Right hindlimb (tissue), 1 donor: Measurements from ENCODE around the gene KLRC4.
"Not testable (repeated sequence)": the region's sequence is repeated elsewhere in the genome, so short reads cannot be mapped to it uniquely, and the experiment has no call there.

ENCODE experiments used
- DNase-seq: peaks from one replicate; pipeline ENCODE4 v3.0.0-alpha.2; 2018

Gene KLRC4

DNA sequence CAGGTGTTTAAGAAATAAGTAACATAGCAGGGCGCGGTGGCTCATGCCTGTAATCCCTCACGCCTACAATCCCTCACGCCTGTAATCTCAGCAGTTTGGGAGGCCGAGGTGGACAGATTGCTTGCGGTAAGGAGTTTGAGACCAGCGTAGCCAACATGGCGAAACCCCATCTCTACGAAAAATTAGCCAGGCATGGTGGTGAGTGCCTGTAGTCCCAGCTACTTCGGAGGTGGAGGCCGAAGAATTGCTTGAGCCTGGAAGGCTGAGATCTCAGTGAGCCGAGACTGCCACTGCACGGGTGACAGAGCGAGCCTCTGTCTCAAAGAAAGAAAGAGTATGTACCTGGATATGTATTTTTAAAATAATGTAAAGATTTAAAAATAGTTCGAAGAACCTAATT, 13.4 kb downstream of the KLRC4 start:
- DNase-seq, result not testable (repeated sequence)

DNA sequence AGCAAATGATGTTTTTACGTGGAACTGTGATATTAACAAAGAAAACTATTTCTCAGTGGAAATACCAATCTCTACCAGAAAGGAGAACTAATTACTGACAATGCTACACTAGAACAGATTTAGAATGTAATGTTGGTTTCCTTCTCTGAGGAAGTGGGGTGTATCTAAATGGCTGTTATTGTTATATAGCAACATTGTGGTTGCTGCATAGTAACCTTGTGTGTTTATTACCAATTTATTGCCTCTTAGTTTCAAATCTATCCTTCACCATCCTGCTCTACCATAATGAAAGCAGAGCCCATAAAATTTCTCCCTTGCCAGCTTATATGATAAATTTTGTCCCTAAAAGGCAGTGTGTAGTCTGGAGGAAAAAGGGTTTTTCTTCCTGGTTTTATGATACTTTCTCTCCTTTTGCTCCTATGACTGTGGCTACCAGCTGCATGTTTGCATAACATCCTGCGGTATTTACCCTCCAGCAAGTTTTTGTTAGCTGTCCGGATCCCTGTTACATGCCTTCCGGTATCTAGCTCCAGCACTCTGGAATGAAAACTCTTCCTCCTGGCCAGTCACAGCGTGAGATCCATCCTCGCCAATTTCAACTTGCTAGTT, 14.1 kb downstream of the KLRC4 start:
- DNase-seq, result no peak

DNA sequence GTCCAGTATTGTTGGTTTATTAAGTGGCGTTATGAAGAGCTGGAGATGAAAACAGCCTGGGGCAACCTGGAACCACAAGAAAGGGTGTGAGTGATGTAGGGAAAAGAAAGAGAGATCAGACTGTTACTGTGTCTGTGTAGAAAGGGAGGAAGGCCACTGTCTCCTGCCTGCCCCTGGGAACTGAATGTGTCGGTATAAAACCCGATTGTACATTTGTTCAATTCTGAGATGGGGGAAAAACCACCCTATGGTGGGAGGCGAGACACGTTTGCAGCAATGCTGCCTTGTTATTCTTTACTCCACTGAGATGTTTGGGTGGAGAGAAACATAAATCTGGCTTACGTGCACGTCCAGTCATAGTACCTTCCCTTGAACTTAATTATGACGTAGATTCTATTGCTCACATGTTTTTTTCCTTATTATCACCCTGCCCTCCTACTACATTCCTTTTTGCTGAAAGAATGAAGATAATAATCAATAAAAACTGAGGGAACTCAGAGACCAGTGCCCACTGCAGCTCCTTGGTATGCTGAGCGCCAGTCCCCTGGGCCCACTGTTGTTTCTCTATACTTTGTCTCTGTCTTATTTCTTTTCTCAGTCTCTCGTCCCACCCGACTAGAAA, 14.9 kb downstream of the KLRC4 start:
- not testable (repeated sequence) for DNase-seq

DNA sequence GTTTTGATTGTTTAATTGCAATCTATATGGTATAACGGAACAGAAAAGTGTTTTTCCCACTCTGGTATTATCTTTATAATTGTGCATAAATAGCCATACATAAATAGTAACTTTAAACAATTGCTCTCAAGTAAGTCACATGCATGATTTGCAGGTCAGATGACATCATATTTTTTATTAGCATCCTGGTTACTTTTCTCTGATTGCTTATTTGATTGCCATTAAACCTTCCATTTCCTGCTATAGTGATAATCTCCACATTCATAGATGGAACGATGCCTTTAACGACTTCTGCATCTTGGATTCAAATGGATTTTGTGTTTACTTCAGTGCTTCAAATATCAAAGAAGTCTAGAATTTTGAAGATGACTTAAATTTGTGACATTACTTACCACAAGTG, 16.3 kb downstream of the KLRC4 start:
- no peak for DNase-seq

DNA sequence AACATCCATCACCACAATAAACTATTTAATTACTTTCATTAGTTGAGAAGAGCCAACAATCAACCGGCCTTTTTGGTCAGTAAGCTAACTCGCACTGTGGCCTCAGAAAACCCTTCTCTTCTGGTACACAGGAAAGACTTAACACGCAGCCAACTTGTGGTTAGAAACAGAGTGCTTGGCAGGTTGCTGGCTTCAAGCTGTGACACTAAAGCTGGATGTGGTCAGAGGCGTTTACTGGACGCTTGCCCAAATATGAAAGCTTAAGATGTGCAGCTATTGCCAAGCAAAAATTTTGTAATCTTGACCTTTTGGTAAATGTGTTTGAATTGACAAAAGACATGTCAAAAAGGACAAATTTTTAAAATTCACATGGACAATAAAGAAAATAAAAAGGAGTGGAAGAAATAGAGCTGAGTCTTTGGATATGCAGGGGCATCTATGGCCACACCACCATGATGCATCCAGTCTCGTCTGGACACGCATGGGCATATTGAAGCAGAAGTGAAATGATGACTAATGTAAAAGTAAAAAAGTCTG, 17.1 kb downstream of the KLRC4 start:
- DNase-seq, result no peak

DNA sequence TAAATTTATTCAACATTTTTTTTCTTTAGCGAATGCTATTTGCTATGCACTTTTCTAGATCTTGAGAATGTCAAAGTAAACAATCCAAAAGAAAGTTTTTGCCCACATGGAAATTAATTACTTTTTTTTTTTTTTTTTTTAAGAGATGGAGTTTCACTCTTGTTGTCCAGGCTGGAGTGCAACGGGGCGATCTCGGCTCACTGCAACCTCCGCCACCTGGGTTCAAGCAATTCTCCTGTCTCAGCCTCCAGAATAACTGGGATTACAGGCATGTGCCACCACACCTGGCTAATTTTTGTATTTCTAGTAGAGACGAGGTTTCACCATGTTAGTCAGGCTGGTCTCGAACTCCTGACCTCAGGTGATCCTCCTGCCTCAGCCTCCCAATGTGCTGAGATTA, 18.6 kb downstream of the KLRC4 start:
- DNase-seq, result not testable (repeated sequence)

DNA sequence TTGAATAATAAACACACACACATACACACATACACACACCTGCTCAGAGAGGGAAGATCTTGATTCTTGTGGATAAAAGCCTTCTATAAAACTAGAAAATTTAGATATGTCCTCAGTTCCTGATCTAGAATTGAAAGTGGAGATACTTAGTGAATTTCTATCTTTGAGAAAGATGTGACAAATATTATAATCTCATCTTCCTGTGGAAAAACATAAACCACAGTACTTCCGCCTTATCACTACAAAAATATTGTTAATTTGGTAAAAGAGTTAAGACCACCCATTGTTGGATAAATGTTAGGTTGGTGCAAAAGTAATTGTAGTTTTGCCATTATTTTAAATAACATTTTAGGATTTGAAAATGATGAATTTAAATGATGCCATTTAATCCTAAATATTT, 19.7 kb downstream of the KLRC4 start, which contains the start of gene KLRK1:
Gene KLRK1 (minus strand): TSS at position 138 of the 400 bp plus-strand sequence. CDS start 1,231 bp downstream, outside the sequence.
- DNase-seq, result no peak

DNA sequence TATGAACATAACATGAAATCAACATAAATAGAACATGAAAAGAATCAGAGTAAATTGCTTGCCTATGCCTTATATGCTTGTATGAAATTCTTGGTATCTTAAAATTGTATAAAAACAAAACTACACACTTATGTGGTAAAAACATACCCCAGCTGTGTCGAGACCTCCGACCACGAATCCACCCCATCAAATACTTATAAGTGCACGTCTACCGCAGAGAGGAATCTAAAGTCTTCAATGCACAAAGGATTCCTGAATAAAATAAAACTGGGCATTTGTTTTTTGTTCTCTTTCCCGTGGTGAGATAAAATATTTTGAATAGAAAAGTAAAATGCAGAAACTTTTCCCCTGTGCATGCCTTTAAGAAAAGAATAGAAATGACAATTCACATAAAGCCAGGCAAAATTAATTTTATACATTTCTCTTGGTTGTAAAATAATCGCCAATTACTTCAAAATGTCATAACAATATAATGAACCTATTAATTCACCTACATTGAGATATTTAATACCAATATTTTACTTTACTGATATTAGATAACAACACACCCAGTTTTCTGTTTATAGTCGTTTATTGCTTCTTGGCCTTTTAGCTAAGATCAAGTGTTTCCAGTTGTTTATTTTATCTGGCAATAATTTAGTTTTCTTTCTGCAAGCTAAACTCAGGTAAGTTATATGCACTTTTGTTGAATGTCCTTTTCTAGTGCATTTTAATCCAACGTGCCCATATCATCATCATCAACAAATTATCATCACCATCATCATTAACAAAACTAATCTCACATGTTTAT, 20.7 kb downstream of the KLRC4 start:
- no peak for DNase-seq

DNA sequence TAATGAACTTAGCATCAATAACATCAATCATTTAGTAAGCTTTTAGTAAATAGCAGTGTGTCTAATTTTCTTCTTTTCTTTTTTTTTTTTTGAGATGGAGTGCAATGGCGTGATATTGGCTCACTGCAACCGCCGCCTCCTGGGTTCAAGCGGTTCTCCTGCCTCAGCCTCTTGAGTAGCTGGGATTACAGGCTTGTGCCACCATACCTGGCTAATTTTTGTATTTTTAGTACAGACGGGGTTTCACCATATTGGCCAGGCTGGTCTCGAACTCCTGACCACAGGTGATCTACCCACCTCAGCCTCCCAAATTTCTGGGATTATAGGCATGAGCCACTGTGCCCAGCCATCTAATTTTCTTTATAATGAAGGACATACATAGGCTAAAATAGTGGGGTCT, 22.1 kb downstream of the KLRC4 start:
- DNase-seq, result not testable (repeated sequence)

DNA sequence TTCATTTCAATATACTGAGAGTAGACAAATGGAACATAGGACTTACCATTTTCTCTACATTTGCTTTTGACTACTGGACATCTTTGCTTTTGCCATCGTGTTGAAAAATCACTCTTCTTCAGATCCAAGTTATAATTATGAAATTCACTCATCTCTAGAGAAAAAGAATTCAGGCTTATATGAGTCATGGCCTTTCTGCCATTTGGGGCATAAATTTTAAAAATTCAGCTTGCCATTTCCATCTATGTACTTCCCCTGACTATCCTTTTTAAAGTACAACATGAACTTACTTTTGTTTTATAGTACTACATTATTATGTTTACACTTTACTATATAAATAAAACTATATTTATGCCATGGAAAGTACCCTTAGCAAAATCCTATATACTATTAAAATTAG, 22.7 kb downstream of the KLRC4 start:
- DNase-seq, result no peak

DNA sequence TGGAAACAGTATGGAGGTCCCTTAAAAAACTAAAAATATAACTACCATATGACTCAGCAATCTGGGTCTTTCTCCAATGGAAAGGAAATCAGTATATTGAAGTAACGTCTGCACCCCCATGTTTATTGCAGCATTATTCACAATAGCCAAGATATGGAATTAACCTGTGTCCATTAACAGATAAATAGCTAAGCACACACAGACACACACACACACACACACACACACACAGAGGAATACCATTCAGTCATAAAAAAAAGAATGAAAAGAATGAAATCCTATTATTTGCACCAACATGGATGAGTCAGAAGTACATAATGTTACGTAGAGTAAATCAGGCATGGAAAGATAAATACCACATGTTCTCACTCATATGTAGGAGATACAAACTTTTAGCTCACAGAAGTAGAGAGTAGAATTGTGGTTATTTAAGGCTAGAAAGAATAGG, 24.4 kb downstream of the KLRC4 start:
- DNase-seq, result no peak

DNA sequence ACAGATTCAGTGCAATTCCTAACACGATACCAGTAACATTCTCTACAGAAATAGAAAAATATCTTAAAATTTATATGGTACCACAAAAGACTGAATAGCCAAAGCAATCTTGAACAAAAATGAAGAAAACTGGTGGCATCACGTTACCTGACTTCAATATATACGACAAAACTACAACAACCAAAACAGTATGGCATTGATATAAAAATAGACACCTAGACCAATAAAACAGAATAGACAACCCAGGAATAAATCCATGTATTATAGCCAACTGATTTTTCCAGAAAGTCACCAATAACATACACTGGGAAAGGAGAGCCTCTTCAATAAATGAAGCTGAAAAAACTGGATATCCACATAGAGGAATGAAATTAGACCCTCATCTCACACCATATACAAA, 25.4 kb downstream of the KLRC4 start:
- DNase-seq, result no peak

DNA sequence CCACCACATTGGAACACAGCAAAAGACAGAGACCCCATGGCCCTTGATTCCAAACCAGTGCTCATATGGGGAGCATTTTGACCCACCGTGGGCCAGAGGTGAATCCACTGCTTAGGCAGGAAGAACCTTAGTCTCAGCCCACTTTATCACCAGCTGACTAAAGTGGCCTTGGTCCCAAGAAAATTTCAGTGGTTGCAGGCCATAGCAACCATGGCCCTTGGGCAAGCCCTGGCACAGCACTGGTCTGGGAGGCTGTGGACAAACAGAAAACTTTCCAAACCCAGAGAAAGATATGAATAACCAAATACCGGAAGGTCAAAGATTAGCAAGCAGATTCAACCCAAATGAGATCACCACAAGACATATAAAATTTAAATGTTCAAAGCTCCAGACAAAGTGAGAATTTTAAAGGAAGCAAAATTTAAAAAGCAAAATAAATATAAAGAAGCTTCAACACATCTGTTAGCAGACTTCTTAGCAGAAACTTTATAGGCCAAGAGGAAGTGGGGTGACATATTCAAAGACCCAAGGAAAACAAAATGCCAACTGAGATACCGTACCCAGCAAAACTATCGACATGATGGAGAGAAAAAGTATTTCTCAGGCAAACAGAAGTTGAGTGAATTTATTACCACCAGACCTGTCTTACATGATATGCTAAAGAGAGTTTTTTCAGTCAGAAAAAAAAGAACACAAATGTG, 27.5 kb downstream of the KLRC4 start:
- no peak for DNase-seq

DNA sequence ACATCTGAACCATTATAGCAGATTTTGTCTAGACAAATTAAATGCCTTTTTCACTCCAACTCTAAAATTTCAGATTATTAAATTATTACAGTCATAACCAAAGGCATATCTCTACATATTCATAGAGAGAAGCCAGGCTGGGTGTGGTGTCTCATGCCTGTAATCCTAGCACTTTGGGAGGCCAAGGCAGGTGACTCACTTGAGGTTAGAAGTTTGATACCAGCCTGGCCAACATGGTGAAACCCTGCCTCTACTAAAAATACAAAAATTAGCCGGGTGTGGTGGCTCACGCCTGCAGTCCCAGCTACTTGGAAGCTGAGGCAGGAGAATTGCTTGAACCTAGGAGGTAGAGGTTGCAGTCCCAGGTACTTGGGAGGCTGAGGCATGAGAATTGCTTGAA, 30.8 kb downstream of the KLRC4 start:
- not testable (repeated sequence) for DNase-seq

DNA sequence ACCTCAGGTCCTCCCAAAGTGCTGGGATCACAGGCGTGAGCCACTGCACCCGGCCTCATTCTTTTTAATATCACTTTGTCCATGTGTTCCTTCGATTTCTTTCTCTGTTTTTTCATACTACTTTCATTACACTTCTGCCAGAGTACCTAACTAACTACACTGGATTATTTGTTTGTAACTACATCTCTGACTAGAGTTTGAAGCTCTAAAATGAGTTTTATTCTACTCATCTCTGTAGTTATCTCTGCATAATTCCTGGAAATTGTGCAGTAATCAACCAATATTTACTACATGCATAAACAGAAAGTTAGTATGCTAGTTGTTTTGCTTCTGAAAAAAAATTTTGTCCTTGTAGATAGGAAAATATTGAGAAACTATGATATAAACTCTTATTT, 34.9 kb downstream of the KLRC4 start:
- no peak for DNase-seq

DNA sequence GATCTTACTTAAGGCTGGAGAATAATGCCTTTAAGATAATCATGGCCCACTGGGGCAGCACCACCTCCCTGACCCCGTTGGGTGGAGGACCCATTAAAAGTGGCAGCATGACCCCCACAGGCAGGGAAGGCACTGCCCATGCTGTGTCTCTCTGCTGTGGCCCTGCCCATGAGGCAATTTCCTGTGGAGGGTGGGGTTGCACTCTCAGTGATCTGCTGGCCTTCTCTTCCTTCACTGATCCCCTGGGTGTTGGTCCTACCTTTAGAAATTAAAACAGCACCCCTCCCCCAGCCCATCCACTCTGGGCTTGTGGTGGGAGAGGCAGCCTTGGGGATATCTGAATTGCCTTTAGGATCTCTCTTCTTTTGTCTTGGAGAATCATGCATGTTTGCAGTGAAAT, 37.0 kb downstream of the KLRC4 start:
- no peak for DNase-seq

DNA sequence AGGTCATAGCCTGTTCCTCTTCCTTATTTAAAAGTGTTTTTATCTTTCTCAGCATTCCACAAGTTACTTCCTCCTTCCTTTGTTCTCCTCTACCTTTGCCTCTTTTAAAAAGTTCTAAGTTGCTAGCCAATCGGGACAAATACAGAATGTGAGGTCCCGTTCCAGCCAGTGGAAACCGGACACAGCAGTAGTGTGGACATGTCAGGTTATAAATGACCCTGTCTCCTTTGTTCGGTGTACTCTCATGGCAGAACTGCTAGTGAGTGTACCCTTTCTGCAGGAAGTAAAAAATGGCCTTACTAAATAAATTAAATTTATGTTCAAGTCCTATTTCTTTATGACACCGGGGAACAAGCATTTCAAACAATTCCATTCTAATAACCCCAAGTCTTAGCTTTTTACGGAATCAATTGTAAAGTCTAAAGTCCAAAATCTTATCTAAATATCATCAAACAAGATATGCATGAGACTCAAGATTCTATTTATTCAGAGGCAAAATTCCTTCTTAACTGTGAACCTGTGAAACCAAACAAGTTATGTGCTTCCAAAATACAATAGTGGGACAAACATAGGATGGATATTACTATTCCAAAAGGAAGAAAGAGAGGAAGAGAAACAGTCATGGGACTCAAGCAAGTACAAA, 37.5 kb downstream of the KLRC4 start:
- not testable (repeated sequence) for DNase-seq

DNA sequence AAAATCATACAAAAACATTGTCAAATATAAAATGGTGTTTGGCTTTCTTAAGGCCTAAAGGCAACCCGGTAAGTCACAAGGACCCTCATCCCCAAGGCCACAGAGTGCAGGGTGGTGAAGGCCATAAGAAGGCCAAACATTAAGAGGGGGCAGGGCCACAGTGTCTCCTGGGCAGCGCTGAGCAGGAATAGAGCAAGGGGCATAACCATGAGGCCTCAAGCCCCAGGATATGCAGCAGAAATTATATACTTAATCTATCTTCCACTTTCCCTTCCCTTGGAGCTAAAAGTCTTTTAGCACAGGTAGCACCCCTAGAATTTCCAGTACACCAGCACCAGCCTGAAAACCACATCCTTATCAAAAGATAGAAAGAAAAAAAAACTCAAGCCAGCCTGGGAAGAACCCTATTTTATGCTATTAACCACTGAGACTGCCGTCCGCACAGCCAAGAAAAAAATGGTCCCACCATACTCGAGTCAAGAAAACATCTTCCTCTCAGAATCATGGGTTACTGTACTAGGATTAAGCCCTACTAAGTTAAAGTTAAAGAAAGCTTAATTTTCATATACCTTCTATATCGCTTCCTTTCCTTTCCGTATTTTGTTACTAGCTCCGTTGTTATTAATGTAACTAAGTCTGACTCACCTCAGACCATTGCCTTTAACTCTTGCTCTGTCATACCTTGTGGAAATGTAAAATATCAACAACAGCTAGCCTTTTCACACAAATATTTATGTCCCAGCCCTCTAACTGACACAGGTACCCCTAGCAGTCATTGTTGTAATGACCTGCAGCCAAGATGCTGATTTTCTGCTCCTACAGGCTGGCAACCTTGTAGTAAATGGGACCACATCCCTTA, 39.8 kb downstream of the KLRC4 start:
- no peak for DNase-seq

DNA sequence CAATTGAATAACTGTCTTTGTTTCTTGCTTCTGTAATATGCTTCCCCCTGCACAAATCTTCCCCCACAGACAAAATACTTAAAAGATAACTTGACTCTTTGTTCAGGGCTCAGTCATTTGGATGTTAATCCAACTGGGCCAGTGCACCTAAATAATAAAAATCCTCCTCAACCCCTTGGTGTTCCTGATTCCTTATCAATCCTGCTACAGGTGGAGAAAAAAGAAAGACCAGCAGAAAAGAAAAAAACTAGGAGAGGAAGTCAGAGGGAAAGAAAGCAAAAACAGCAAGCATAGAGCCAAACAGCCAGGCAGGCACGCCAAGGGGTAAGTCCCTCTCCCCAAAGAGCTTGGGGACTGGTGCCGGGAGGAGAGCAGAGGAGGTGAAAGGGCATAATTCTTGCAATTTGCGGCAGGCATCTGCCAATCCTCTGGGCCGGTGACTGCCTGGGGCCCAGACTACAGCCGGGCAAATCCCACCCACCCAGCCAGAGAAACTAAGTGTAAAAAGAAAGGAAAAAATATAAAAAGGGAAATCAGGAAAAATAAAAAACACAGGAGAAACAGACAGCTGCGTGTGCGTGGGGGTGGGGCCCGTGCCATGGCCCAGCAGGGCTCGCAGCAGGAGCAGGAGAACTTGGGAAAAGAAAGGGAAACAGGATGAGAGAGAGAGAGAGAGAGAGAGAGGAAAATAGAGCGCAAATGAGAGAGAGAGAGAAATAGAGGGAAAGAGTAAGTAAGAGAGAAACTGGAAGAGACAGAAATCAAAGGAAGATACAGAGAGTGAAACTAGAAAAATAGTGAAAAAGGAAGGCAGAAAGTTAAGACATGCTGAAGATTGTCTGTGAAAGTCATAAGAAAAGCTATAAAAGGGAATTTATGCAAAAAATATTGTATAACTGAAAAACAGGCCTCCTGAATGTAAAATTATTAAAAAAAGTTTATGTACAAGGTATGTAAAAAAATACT, 41.1 kb downstream of the KLRC4 start:
- DNase-seq, result no peak

DNA sequence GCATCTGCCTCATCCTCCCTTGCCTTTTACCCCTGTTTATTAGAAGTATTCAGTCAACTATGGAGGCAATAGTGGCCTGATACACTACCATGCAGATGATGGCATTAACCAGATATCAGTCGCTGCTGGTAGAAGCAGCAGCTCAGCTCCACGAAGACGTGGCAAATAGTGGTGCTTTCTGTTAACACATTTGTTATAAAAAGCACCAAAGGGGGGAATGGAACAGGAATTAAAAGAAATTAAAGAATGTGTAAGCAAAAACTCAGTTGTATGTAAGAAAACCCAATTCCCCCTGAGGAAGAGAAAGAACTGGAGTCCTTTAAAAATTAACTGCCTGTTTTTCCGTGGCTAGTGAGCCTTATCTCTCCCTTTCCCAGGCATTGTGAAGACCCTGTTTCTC, 41.8 kb downstream of the KLRC4 start:
- DNase-seq, result not testable (repeated sequence)
